DMS153 treated with DMSO at 0.1 percent for 48 hours (cell line): Measurements from ENCODE around the gene APP.

Source experiments
- DNase-seq: peaks from one replicate; lab custom pipeline; 2025; ENCODE audit not compliant: unreplicated experiment; lab: John Stamatoyannopoulos, UW

The APP gene

GRCh38 chr21:26127918-26128317, 42.7 kb downstream of the APP start:
- DNase-seq, result no peak

- no peak for DNase-seq
Measured at GRCh38 chr21:26127073-26127814, 43.3 kb downstream of the APP start.

- DNase-seq, result no peak
Measured at GRCh38 chr21:26126168-26126553, 44.4 kb downstream of the APP start.

- no peak for DNase-seq
Measured at GRCh38 chr21:26125433-26126167, 45.0 kb downstream of the APP start.

GRCh38 chr21:26124896-26125295, 45.7 kb downstream of the APP start:
- no peak for DNase-seq

GRCh38 chr21:26124421-26124833, 46.1 kb downstream of the APP start:
- DNase-seq, result no peak

GRCh38 chr21:26123012-26123411, 47.6 kb downstream of the APP start:
- DNase-seq, result no peak

GRCh38 chr21:26120828-26121227, 49.7 kb downstream of the APP start:
- DNase-seq, result no peak

- no peak for DNase-seq
Measured at GRCh38 chr21:26119906-26120305, 50.7 kb downstream of the APP start.

GRCh38 chr21:26118938-26119540, 51.5 kb downstream of the APP start:
- no peak for DNase-seq

- no peak for DNase-seq
Measured at GRCh38 chr21:26117972-26118367, 52.6 kb downstream of the APP start.

- DNase-seq, result no peak
Measured at GRCh38 chr21:26117324-26117971, 53.1 kb downstream of the APP start.

GRCh38 chr21:26116456-26117011, 54.0 kb downstream of the APP start:
- DNase-seq, result no peak

GRCh38 chr21:26115899-26116298, 54.7 kb downstream of the APP start:
- DNase-seq, result no peak

- DNase-seq, result peak; percentile 89
Measured at GRCh38 chr21:26115305-26115704, 55.3 kb downstream of the APP start.

GRCh38 chr21:26112975-26113374, 57.6 kb downstream of the APP start:
- DNase-seq, result no peak

- DNase-seq, result no peak
Measured at GRCh38 chr21:26112127-26112742, 58.3 kb downstream of the APP start.

- no peak for DNase-seq
Measured at GRCh38 chr21:26110715-26111114, 59.9 kb downstream of the APP start.

- no peak for DNase-seq
Measured at GRCh38 chr21:26107429-26107828, 63.1 kb downstream of the APP start.

- DNase-seq, result no peak
Measured at GRCh38 chr21:26106562-26106961, 64.0 kb downstream of the APP start.

- DNase-seq, result no peak
Measured at GRCh38 chr21:26105819-26106218, 64.8 kb downstream of the APP start.
